OCI-LY1 (cell line): ENCODE data around the gene GALNT18.
"Not testable (repeated sequence)": the region's sequence is repeated elsewhere in the genome, so short reads cannot be mapped to it uniquely, and the experiment has no call there.

Experiments used
- H2AFZ ChIP-seq: fragments of 200-600 bp; sonication (generic), shearing (Covaris generic); 2 replicates; pipeline ENCODE4 v1.6.0; 2014; ENCODE audit warnings: antibody characterized with exemption, mild to moderate bottlenecking, low read length
- H3F3A ChIP-seq: fragments of 200-600 bp; sonication (generic), shearing (Covaris generic); 2 replicates; pipeline ENCODE4 v1.6.0; 2014; ENCODE audit warnings: mild to moderate bottlenecking, antibody characterized with exemption, low read length, moderate library complexity; ENCODE audit not compliant: insufficient read depth
- H3K27ac ChIP-seq: fragments of 200-600 bp; sonication (generic); 2 replicates; pipeline ENCODE4 v1.5.1; 2014; ENCODE audit warnings: low read length, mixed run types, mild to moderate bottlenecking, low read depth; ENCODE audit not compliant: poor library complexity, severe bottlenecking
- H3K27me3 ChIP-seq: fragments of 200-600 bp; sonication (generic); 2 replicates; pipeline ENCODE4 v1.6.0; 2014; ENCODE audit warnings: antibody characterized with exemption, mild to moderate bottlenecking, low read length, moderate library complexity; ENCODE audit not compliant: insufficient read depth
- H3K36me3 ChIP-seq: fragments of 200-600 bp; sonication (generic); 2 replicates; pipeline ENCODE4 v1.6.1; 2014; ENCODE audit warnings: mild to moderate bottlenecking, antibody characterized with exemption, low read length, moderate library complexity, mixed read lengths; ENCODE audit not compliant: insufficient read depth
- H3K4me1 ChIP-seq: fragments of 200-600 bp; sonication (generic); 2 replicates; pipeline ENCODE4 v1.5.1; 2014; ENCODE audit warnings: mild to moderate bottlenecking, low read length, moderate library complexity; ENCODE audit not compliant: insufficient read depth, severe bottlenecking
- H3K4me2 ChIP-seq: fragments of 200-600 bp; sonication (generic), shearing (Covaris generic); 2 replicates; pipeline ENCODE4 v1.6.1; 2014; ENCODE audit warnings: low read length
- H3K4me3 ChIP-seq: fragments of 200-600 bp; sonication (generic); 2 replicates; pipeline ENCODE4 v1.5.1; 2014; ENCODE audit warnings: low read length, low read depth, mild to moderate bottlenecking, mixed read lengths; ENCODE audit not compliant: poor library complexity, severe bottlenecking
- H3K79me2 ChIP-seq: fragments of 200-600 bp; shearing (Covaris generic); 2 replicates; pipeline ENCODE4 v1.6.1; 2016; ENCODE audit warnings: mixed run types, low read length, mixed read lengths; ENCODE audit not compliant: insufficient read depth
- H3K9ac ChIP-seq: fragments of 200-600 bp; sonication (generic), shearing (Covaris generic); 2 replicates; pipeline ENCODE4 v1.6.1; 2014; ENCODE audit warnings: mild to moderate bottlenecking, low read length, mixed read lengths
- H3K9me2 ChIP-seq: fragments of 200-600 bp; sonication (generic), shearing (Covaris generic); 2 replicates; pipeline ENCODE4 v1.6.1; 2014; ENCODE audit warnings: low read depth, mild to moderate bottlenecking, low read length, mixed read lengths
- H3K9me3 ChIP-seq: fragments of 200-600 bp; shearing (Covaris generic); 2 replicates; pipeline ENCODE4 v1.6.1; 2014; ENCODE audit warnings: low read length, mixed read lengths
- H4K20me1 ChIP-seq: fragments of 200-600 bp; sonication (generic), shearing (Covaris generic); 2 replicates; pipeline ENCODE4 v1.6.0; 2016; ENCODE audit warnings: mild to moderate bottlenecking, low read length; ENCODE audit not compliant: insufficient read depth
- CTCF ChIP-seq: fragments of 200-600 bp; sonication (generic), shearing (Covaris generic); IDR thresholded peaks from 2 replicates; pipeline ENCODE4 v1.5.1; 2017; ENCODE audit warnings: mild to moderate bottlenecking, antibody characterized with exemption, low read length, moderate library complexity, mixed read lengths
- EZH2 ChIP-seq: fragments of 200-600 bp; sonication (generic), shearing (Covaris generic); IDR thresholded peaks from 2 replicates; pipeline ENCODE4 v1.8.0; 2017; ENCODE audit warnings: borderline replicate concordance, mixed run types, mild to moderate bottlenecking, antibody characterized with exemption, low read length, moderate library complexity, mixed read lengths

GALNT18 gene

DNA sequence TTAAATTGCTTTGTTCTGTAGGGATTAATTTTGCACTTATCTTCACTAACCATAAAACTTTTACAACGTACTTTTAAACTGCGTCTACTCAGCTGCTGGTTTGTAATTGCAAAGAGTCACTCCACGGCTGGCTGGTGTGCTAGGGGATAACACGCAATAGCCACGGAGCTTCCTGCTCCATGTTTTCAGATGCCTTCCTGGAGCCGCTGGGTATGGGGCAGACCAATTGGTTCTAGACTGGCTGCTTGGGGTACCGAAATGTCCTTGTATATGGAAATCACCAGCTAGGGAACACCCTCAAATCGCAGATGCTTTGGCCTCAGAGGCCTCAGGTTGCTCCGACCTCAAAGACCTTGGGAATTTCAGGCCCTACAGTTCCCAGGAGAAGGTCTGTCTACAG, 265.0 kb downstream of the GALNT18 start:
- no peaks in the 10 kb centered on the region for H3K36me3 ChIP-seq
- TF ChIP-seq EZH2 (no peak), CTCF (no peak)

DNA sequence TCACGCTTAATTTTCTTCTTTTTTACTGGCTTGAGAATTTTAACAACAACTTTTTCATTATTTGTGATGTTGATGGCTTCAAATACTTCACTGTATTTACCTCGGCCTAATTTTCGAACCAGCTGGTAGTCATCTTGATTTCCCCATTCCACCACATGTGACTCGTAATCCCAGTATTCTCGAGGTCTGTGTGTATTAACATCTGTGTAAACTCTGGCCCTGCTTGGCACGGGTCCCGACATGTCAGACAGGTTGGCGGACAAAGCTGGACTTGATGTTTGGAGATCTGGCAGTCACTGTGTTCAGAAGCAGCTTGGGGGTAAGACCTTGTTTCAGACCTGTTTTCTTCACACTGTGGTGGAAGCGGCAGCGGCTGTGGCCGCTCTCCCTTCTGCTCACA, 268.9 kb downstream of the GALNT18 start, which contains the start of gene CSNK2A3:
Gene CSNK2A3, minus strand, starts transcription at position 373 of the 400 bp plus-strand sequence. Its CDS starts 131 bp downstream, at position 242.
- H3K27me3 ChIP-seq, H3K4me2 ChIP-seq, H3K79me2 ChIP-seq, H2AFZ ChIP-seq, H3K4me3 ChIP-seq, H3K9me3 ChIP-seq, H3K4me1 ChIP-seq, H4K20me1 ChIP-seq, H3K36me3 ChIP-seq, H3K9ac ChIP-seq, H3K9me2 ChIP-seq, H3K27ac ChIP-seq, H3F3A ChIP-seq: not testable (repeated sequence)

More for the DNA sequence above, 265.0 kb downstream of the GALNT18 start:
- no peak overlapping the region for H3K9ac ChIP-seq
- no peaks in the 10 kb centered on the region for H3K9me2 ChIP-seq
- no peaks in the 10 kb centered on the region for H3K79me2 ChIP-seq
- no peaks in the 10 kb centered on the region for H4K20me1 ChIP-seq
- no peaks in the 10 kb centered on the region for H3K4me1 ChIP-seq
- H3K27me3 ChIP-seq: no peaks in the 10 kb centered on the region
- H3K4me2 ChIP-seq: no peak overlapping the region
- H3K4me3 ChIP-seq: no peak overlapping the region
- no peak overlapping the region for H3K27ac ChIP-seq
- no peak overlapping the region for H2AFZ ChIP-seq
- no peaks in the 10 kb centered on the region for H3F3A ChIP-seq
- no peaks in the 10 kb centered on the region for H3K9me3 ChIP-seq

GRCh38 chr11:11351851-11352250, 270.0 kb downstream of the GALNT18 start:
- not testable (repeated sequence) for H3K27ac ChIP-seq, H3K79me2 ChIP-seq, H3K9ac ChIP-seq, H3F3A ChIP-seq, H3K27me3 ChIP-seq, H3K36me3 ChIP-seq, H2AFZ ChIP-seq, H3K4me2 ChIP-seq, H3K9me2 ChIP-seq, H3K4me3 ChIP-seq, H3K9me3 ChIP-seq, H3K4me1 ChIP-seq, H4K20me1 ChIP-seq

DNA sequence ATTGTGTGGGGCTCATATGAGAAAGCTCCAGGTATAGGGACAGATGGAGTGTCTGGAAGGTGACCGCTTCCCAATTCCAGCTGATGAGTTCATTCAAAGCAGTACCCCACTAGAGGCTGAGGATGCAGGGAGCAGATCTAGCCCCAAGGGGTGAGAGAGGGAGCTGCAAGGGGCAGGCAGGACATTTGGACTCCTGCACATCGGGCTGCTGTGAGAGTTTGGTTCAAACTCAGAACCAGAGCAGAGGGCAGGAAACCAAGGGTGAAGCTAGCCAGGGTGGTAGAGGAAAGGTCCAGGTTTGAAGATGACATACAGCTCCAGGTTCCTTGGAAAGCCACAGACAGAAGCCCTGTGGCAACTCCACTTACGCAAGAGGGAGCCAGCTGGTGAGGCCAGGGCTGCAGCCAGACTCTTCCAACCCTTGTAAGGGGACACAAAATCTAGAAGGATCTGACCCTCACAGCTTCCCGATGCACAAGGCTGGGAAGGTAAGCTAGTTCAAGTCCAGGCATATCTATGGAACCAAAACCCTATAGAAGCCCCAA, 270.7 kb downstream of the GALNT18 start:
- no peaks in the 10 kb centered on the region for H3K36me3 ChIP-seq
- no peaks in the 10 kb centered on the region for H3K9me3 ChIP-seq
- H3K4me1 ChIP-seq: no peaks in the 10 kb centered on the region
- no peaks in the 10 kb centered on the region for H3K9me2 ChIP-seq
- no peak overlapping the region for H3K9ac ChIP-seq
- no peaks in the 10 kb centered on the region for H3K79me2 ChIP-seq
- no peaks in the 10 kb centered on the region for H3F3A ChIP-seq
- H3K27me3 ChIP-seq: no peaks in the 10 kb centered on the region
- no peak overlapping the region for H3K4me3 ChIP-seq
- no peak overlapping the region for H3K27ac ChIP-seq
- TF ChIP-seq EZH2 (no peak), CTCF (no peak)
- no peak overlapping the region for H3K4me2 ChIP-seq
- H4K20me1 ChIP-seq: no peaks in the 10 kb centered on the region
- H2AFZ ChIP-seq: no peak overlapping the region
